ENCODE measurements around the gene KAT6B. TPM values are rescaled to one million over a fixed set of nuclear protein-coding genes. Genes with fewer than 3 reads are reported as not detected.
A peak's percentile ranks its signal among the peaks of the same experiment; 100 is the strongest.
"Not testable (repeated sequence)": the region's sequence is repeated elsewhere in the genome, so short reads cannot be mapped to it uniquely, and the experiment has no call there.

Gene KAT6B
- total RNA-seq, 4 donors from 2014 or later, result 34.2 to 84.2 (median 47.3) TPM

DNA sequence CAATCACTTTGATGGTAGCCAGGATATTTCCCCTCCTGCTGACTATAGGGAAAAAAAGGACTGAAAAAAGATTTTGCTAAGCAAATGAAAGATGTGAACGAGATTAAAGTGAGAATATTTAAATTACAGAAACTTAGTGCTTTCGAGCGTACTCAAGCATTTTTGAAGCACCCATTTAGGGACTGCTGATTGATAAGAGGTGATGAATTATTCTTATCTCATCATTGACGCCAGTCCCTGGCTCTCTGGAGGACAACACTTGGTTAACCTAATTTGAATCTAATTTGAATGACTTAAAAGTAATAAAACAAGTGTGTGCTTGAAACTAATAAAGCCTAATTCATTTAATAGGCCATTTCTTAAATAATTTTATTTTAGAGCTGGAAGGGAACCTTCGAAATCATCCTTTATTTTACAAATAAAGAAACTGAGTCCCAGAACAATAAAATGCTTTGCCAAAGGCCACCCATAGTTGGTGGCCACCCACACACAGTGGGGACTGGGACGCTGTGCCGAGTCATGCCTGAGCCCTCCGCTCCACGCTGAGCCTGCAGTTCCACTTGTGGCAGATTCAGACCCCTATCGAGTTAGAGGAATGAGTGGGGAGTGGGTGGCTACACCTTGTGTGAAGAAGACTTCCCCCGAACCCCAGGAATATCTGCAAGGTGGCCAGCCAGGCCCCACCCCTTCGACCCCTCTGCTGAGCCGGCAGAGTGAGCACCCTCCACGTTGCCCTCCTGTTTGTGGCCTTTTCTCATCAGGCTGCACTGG lies 223.9 kb downstream of the KAT6B start:
- 86% methylated on average over 14 of the region's 14 CpGs for WGBS
- H3K4me1 ChIP-seq, result peaks cover 11% of the 10 kb centered on the region
- no peaks in the 10 kb centered on the region for H3K9me3 ChIP-seq
- TF ChIP-seq, protein P1, sequence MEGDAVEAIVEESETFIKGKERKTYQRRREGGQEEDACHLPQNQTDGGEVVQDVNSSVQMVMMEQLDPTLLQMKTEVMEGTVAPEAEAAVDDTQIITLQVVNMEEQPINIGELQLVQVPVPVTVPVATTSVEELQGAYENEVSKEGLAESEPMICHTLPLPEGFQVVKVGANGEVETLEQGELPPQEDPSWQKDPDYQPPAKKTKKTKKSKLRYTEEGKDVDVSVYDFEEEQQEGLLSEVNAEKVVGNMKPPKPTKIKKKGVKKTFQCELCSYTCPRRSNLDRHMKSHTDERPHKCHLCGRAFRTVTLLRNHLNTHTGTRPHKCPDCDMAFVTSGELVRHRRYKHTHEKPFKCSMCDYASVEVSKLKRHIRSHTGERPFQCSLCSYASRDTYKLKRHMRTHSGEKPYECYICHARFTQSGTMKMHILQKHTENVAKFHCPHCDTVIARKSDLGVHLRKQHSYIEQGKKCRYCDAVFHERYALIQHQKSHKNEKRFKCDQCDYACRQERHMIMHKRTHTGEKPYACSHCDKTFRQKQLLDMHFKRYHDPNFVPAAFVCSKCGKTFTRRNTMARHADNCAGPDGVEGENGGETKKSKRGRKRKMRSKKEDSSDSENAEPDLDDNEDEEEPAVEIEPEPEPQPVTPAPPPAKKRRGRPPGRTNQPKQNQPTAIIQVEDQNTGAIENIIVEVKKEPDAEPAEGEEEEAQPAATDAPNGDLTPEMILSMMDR (IDR thresholded peaks at IDR 0.05), result no peak
- TF ChIP-seq EP300 (IDR thresholded peaks at IDR 0.05) (no peak), POLR2A (IDR thresholded peaks at IDR 0.05) (no peak), POLR2AphosphoS5 (IDR thresholded peaks at IDR 0.05) (no peak)
- H3K36me3 ChIP-seq, result no peaks in the 10 kb centered on the region
- H3K27me3 ChIP-seq, result no peaks in the 10 kb centered on the region
- no peak for DNase-seq (ENCODE audit: low spot score in 2 of 2)
- no peak overlapping the region for H3K27ac ChIP-seq
- H3K4me3 ChIP-seq, result no peak overlapping the region

DNA sequence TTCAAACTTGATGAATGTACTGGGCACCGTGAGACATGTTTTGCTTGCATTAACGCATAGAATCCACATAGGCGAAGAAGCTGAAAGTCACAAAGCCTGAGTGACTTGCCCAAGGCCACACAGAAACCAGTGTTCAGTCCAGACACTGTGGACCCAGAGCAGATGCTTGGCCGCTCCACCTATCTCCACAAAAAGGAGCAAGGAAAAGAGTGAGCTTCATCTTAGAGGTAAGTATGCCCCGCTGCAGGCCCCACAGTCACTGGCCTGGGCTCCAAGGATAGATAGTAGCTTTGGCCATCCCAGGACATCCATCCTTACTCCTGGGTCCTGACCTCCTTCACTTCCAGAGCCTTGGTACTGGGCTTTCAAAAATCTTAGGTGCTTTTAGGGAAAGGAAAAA lies 224.9 kb downstream of the KAT6B start:
- Histone ChIP-seq H3K4me1 (peaks cover 11% of the 10 kb centered on the region), H3K9me3 (no peaks in the 10 kb centered on the region), H3K27me3 (no peaks in the 10 kb centered on the region), H3K4me3 (no peak overlapping the region), H3K36me3 (no peaks in the 10 kb centered on the region), H3K27ac (no peak overlapping the region)
- no peak for DNase-seq (ENCODE audit: low spot score in 2 of 2)
- TF ChIP-seq EP300 (IDR thresholded peaks at IDR 0.05) (no peak), POLR2AphosphoS5 (IDR thresholded peaks at IDR 0.05) (no peak), POLR2A (IDR thresholded peaks at IDR 0.05) (no peak)
- TF ChIP-seq, protein P1 (IDR thresholded peaks at IDR 0.05), result no peak
- 96% methylated on average over 5 of the region's 5 CpGs for WGBS

DNA sequence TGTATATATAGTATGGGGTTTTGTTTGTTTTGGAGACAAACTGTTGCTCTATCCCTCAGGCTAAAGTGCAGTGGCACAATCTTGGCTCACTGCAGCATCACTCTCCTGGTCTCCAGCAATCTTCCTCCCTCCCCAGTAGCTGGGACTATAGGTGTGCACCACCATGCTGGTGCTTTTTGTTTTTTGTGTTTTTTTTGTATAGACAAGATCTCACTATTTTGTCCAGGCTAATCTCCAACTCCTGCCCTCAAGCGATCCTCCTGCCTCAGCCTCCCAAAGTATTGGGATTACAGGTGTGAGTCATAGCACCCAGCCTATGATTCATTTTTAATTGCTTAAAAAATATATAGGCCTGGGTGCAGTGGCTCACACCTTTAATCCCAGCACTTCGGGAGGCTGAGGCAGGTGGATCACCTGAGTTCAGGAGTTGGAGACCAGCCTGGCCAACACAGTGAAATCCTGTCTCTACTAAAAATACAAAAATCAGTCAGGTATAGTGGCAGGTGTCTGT lies 229.6 kb downstream of the KAT6B start:
- H3K4me3 ChIP-seq; DNase-seq (ENCODE audit: low spot score in 2 of 2); H3K9me3 ChIP-seq; H3K36me3 ChIP-seq; H3K27me3 ChIP-seq; H3K27ac ChIP-seq: not testable (repeated sequence)
- 72% methylated on average over 2 of the region's 2 CpGs for WGBS
- peaks cover 12% of the 10 kb centered on the region for H3K4me1 ChIP-seq

DNA sequence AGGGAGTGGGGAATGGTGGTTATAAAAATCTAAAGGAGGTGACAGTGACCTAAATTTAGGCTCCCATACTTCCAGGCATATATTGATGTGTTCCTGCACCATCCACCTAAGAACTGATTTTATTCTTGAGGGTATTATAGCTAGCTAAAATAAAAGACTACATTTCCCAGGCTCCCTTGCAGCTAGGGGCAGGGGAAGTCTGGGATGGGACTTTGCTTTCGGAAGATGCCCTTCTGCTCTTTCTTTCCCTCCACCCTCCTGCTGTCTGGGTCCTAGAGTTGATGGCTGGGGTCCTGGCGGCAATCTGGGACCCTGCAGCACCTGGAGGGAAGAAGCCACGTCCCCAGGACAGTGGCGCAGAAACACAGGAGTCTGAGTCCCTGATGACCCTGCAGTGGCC lies 231.3 kb downstream of the KAT6B start:
- H3K4me1 ChIP-seq, result peaks cover 12% of the 10 kb centered on the region
- H3K36me3 ChIP-seq, result no peaks in the 10 kb centered on the region
- no peaks in the 10 kb centered on the region for H3K27me3 ChIP-seq
- TF ChIP-seq, protein P1 (IDR thresholded peaks at IDR 0.05), result no peak
- TF ChIP-seq POLR2A (IDR thresholded peaks at IDR 0.05) (no peak), EP300 (IDR thresholded peaks at IDR 0.05) (no peak), POLR2AphosphoS5 (IDR thresholded peaks at IDR 0.05) (no peak)
- 80% methylated on average over 4 of the region's 4 CpGs for WGBS
- H3K27ac ChIP-seq, result peak overlapping the region; percentile 40
- H3K9me3 ChIP-seq, result no peaks in the 10 kb centered on the region
- no peak for DNase-seq (ENCODE audit: low spot score in 2 of 2)
- no peak overlapping the region for H3K4me3 ChIP-seq

DNA sequence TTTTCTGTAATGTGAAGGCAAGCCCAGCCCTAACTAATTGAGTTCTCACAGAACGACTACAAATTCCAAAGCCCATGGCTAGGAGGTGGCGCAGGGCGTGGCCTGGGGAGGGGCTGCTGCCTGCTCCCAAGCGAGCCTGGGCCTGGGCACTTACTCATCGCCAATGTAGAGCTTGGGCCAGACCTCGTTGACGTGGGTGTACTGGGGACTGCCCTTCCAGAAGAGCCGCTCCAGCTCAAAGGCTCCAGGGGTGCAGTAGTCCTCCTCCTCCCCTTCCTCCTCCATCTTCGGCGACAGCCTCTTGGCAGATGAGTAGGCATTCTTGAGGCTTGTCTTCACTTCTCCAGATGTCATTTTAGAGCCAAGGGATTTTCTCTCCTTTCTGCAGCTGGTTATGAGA lies 231.8 kb downstream of the KAT6B start:
- H3K9me3 ChIP-seq, result no peaks in the 10 kb centered on the region
- TF ChIP-seq, protein P1 (IDR thresholded peaks at IDR 0.05), result no peak
- TF ChIP-seq POLR2A (IDR thresholded peaks at IDR 0.05) (no peak), EP300 (IDR thresholded peaks at IDR 0.05) (no peak), POLR2AphosphoS5 (IDR thresholded peaks at IDR 0.05) (no peak)
- peaks cover 12% of the 10 kb centered on the region for H3K4me1 ChIP-seq
- H3K4me3 ChIP-seq, result no peak overlapping the region
- no peak for DNase-seq (ENCODE audit: low spot score in 2 of 2)
- no peaks in the 10 kb centered on the region for H3K36me3 ChIP-seq
- peak overlapping the region; percentile 40 for H3K27ac ChIP-seq
- 27% methylated on average over 3 of the region's 10 CpGs for WGBS
- H3K27me3 ChIP-seq, result no peaks in the 10 kb centered on the region
